ENCODE data around the gene CALML3. TPM values are rescaled to one million over a fixed set of nuclear protein-coding genes. Genes with fewer than 3 reads are reported as not detected.
"Not testable (repeated sequence)": the region's sequence is repeated elsewhere in the genome, so short reads cannot be mapped to it uniquely, and the experiment has no call there.

The CALML3 gene
- total and polyA plus RNA-seq, 2 of the 8 experiments (the other 6 are each of a cell fraction or from before 2014, with no cell fraction given), result not detected

GRCh38 chr10:5475088-5475487 is 49.7 kb upstream of the CALML3 start:
- POLR2A ChIA-PET (ENCODE audit: partially characterized antibody), result interaction anchor here (5.3 kb wide), 1 partner anchor 8 kb away, joined by 44 read pairs; no protein-coding TSS in a partner anchor
- WGBS, 2 experiments (ENCODE audit: extremely low coverage in 1 of 2, insufficient coverage in 1 of 2, insufficient read length in 1 of 2, insufficient replicate concordance in 2 of 2, low coverage in 1 of 2, low lambda C conversion rate in 2 of 2, missing lambda C conversion rate in 1 of 2), result 86% methylated on average over 5 of the region's 8 CpGs; no CpG with 5 or more reads in 1 of the 2 experiments
- H2BK15ac ChIP-seq (ENCODE audit: low read length); H4K91ac ChIP-seq (replicated peaks; ENCODE audit: insufficient read length, low read length); H3K79me2 ChIP-seq (ENCODE audit: control insufficient read depth in 1 of 2, insufficient read depth in 2 of 2, low read length in 2 of 2); CTCF ChIA-PET (ENCODE audit: partially characterized antibody); H3K9ac ChIP-seq (replicated peaks in 1 of 4; ENCODE audit: extremely low read depth in 1 of 4, low read depth in 3 of 4, low read length in 3 of 4); H3K56ac ChIP-seq (replicated peaks; ENCODE audit: insufficient read length, low read depth, low read length); H3K27ac ChIP-seq (ENCODE audit: low read depth, low read length); H3K9me3 ChIP-seq (ENCODE audit: insufficient read depth in 2 of 2, low read depth in 1 of 2, low read length in 1 of 2); H3K79me1 ChIP-seq (ENCODE audit: low read depth, low read length); DNase-seq (ENCODE audit: low read depth in 1 of 2, low spot score in 2 of 2); H3K4ac ChIP-seq (replicated peaks; ENCODE audit: insufficient read length, low read depth, low read length); H4K5ac ChIP-seq (ENCODE audit: insufficient read length, low read depth, low read length); H3K27me3 ChIP-seq (replicated peaks in 1 of 4; ENCODE audit: control insufficient read depth in 3 of 4, extremely low read depth in 1 of 4, insufficient read depth in 3 of 4, low read length in 3 of 4); H2AFZ ChIP-seq (ENCODE audit: low read length); H4K20me1 ChIP-seq (replicated peaks in 1 of 2; ENCODE audit: control insufficient read depth in 1 of 2, insufficient read depth in 2 of 2, low read length in 2 of 2); H3K14ac ChIP-seq (ENCODE audit: insufficient read length); H2AK5ac ChIP-seq (ENCODE audit: low read depth, low read length); H2BK5ac ChIP-seq (ENCODE audit: low read depth, low read length); H3K18ac ChIP-seq (ENCODE audit: extremely low read depth, low read length); H2BK120ac ChIP-seq (replicated peaks; ENCODE audit: low read depth, low read length); H3K23me2 ChIP-seq (ENCODE audit: low read depth, low read length); H2BK20ac ChIP-seq (ENCODE audit: low read length); FAIRE-seq; H3K23ac ChIP-seq (ENCODE audit: insufficient read length); H3K4me3 ChIP-seq (ENCODE audit: extremely low read depth in 1 of 4, insufficient read depth in 2 of 4, low read depth in 3 of 4, low read length in 4 of 4); H3K36me3 ChIP-seq (ENCODE audit: control insufficient read depth in 2 of 4, insufficient read depth in 4 of 4, low read length in 3 of 4); H2BK12ac ChIP-seq (ENCODE audit: low read depth, low read length); H3K4me2 ChIP-seq (ENCODE audit: insufficient read depth in 1 of 2, low read depth in 2 of 2, low read length in 2 of 2); H4K8ac ChIP-seq (ENCODE audit: extremely low read depth, insufficient read depth, low read length): not testable (repeated sequence)
- peaks cover 3 to 14% (median 8%) of the 10 kb centered on the region in 4 experiments for H3K4me1 ChIP-seq (replicated peaks in 1 of 4; ENCODE audit: control insufficient read depth in 3 of 4, insufficient read depth in 4 of 4, low read length in 3 of 4)

Data from H1 (cell line).